ENCODE data around the gene PTX4. TPM values are rescaled to one million over a fixed set of nuclear protein-coding genes. Genes with fewer than 3 reads are reported as not detected.
"Not testable (repeated sequence)": the region's sequence is repeated elsewhere in the genome, so short reads cannot be mapped to it uniquely, and the experiment has no call there.

The PTX4 gene
- total and polyA plus RNA-seq, 2 experiments from 2014 or later, result not detected

DNA sequence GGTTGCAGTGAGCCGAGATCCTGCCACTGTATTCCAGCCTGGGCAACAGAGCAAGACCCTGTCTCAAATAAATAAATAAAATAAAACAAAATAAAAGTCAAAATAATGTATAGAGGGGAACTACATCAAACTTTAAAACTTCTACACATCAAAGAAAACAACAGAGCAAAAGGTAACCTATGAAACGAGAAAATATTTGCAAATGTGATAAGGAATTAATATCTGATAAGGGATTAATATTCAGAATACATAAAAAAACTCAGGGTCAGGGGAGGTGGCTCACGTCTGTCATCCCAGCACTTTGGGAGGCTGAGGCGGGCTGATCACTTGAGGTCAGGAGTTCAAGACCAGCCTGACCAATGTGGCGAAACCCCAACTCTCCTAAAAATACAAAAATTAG is 19.6 kb downstream of the PTX4 start:
- H2AFZ ChIP-seq; H3K36me3 ChIP-seq (ENCODE audit: insufficient read depth); H3K27ac ChIP-seq (ENCODE audit: low read depth); H3K27me3 ChIP-seq (ENCODE audit: insufficient read depth); H3F3A ChIP-seq (replicated peaks; ENCODE audit: low read depth); H3K9me3 Mint-ChIP-seq; ATAC-seq; H3K9me2 ChIP-seq (ENCODE audit: insufficient read depth); H3K27ac Mint-ChIP-seq; DNase-seq (ENCODE audit: low spot score); H3K4me3 Mint-ChIP-seq; H3K4me1 Mint-ChIP-seq; H3K4me3 ChIP-seq; H3K27me3 Mint-ChIP-seq (ENCODE audit: insufficient read depth, low read depth, poor library complexity); H3K4me2 ChIP-seq; H3K36me3 Mint-ChIP-seq (ENCODE audit: low read depth); H3K4me1 ChIP-seq (ENCODE audit: insufficient read depth): not testable (repeated sequence)
- Histone ChIP-seq H3K79me2 (replicated peaks; ENCODE audit: insufficient read depth) (peaks cover 73% of the 10 kb centered on the region), H4K20me1 (replicated peaks; ENCODE audit: insufficient read depth) (peaks cover 30% of the 10 kb centered on the region)

DNA sequence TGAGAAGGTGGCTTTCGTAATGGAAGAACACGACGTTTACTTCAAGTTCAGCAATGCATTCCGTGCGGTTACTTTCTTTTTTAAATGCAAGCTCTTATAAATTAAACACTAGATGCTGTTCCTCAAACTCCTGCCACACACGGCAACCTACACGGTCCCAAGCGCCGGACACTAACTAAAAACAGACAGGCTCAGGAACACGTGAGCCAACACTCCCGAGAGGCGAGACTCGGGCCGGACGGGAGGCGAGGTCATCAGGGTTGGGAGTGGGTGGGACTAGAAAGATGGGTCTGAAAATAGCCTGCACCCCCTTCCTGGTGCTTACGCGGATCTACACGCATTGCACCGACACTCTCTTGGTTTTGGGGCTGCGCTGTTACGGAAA is 20.3 kb downstream of the PTX4 start:
- no peaks in the 10 kb centered on the region for H3K36me3 ChIP-seq (ENCODE audit: insufficient read depth)
- H4K20me1 ChIP-seq (replicated peaks; ENCODE audit: insufficient read depth), result peaks cover 30% of the 10 kb centered on the region
- H3K9me2 ChIP-seq (ENCODE audit: insufficient read depth), result no peaks in the 10 kb centered on the region
- Mint-ChIP-seq H3K4me3 (no peak overlapping the region), H3K27me3 (ENCODE audit: insufficient read depth, low read depth, poor library complexity) (peaks cover 6% of the 10 kb centered on the region), H3K36me3 (ENCODE audit: low read depth) (no peaks in the 10 kb centered on the region; the same call in 2 of the 3 replicates), H3K27ac (no peak overlapping the region), H3K4me1 (peaks cover 6% of the 10 kb centered on the region; the same call in 2 of the 3 replicates), H3K9me3 (no peaks in the 10 kb centered on the region)
- no peak for ATAC-seq
- no peak overlapping the region for H3K4me2 ChIP-seq
- no peak overlapping the region for H2AFZ ChIP-seq
- no peaks in the 10 kb centered on the region for H3F3A ChIP-seq (replicated peaks; ENCODE audit: low read depth)
- no peaks in the 10 kb centered on the region; the same call in 1 of the 2 replicates for H3K4me1 ChIP-seq (ENCODE audit: insufficient read depth)
- peaks cover 66% of the 10 kb centered on the region for H3K79me2 ChIP-seq (replicated peaks; ENCODE audit: insufficient read depth)
- H3K4me3 ChIP-seq, result no peak overlapping the region
- H3K27me3 ChIP-seq (ENCODE audit: insufficient read depth), result no peaks in the 10 kb centered on the region
- H3K27ac ChIP-seq (ENCODE audit: low read depth), result no peak overlapping the region
- DNase-seq (ENCODE audit: low spot score), result no peak
- no peak for TF ChIP-seq EZH2 (IDR thresholded peaks at IDR 0.05; ENCODE audit: low read depth, unreplicated experiment)
- TF ChIP-seq STAT1 (IDR thresholded peaks at IDR 0.05; ENCODE audit: unreplicated experiment), result no peak
- no peak for TF ChIP-seq NANOG (IDR thresholded peaks at IDR 0.05; ENCODE audit: borderline replicate concordance)
- TF ChIP-seq POLR2AphosphoS5 (IDR thresholded peaks at IDR 0.05; ENCODE audit: low read depth), result no peak
- TF ChIP-seq ZNF114 (CRISPR knock-in tag; IDR thresholded peaks at IDR 0.05), result no peak
- TF ChIP-seq, protein P1, sequence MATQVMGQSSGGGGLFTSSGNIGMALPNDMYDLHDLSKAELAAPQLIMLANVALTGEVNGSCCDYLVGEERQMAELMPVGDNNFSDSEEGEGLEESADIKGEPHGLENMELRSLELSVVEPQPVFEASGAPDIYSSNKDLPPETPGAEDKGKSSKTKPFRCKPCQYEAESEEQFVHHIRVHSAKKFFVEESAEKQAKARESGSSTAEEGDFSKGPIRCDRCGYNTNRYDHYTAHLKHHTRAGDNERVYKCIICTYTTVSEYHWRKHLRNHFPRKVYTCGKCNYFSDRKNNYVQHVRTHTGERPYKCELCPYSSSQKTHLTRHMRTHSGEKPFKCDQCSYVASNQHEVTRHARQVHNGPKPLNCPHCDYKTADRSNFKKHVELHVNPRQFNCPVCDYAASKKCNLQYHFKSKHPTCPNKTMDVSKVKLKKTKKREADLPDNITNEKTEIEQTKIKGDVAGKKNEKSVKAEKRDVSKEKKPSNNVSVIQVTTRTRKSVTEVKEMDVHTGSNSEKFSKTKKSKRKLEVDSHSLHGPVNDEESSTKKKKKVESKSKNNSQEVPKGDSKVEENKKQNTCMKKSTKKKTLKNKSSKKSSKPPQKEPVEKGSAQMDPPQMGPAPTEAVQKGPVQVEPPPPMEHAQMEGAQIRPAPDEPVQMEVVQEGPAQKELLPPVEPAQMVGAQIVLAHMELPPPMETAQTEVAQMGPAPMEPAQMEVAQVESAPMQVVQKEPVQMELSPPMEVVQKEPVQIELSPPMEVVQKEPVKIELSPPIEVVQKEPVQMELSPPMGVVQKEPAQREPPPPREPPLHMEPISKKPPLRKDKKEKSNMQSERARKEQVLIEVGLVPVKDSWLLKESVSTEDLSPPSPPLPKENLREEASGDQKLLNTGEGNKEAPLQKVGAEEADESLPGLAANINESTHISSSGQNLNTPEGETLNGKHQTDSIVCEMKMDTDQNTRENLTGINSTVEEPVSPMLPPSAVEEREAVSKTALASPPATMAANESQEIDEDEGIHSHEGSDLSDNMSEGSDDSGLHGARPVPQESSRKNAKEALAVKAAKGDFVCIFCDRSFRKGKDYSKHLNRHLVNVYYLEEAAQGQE (IDR thresholded peaks at IDR 0.05; ENCODE audit: unreplicated experiment), result no peak
- no peak for TF ChIP-seq JUNB (IDR thresholded peaks at IDR 0.05; ENCODE audit: unreplicated experiment)
- TF ChIP-seq EZH2phosphoT487 (IDR thresholded peaks at IDR 0.05; ENCODE audit: unreplicated experiment), result no peak
- TF ChIP-seq, protein P2, sequence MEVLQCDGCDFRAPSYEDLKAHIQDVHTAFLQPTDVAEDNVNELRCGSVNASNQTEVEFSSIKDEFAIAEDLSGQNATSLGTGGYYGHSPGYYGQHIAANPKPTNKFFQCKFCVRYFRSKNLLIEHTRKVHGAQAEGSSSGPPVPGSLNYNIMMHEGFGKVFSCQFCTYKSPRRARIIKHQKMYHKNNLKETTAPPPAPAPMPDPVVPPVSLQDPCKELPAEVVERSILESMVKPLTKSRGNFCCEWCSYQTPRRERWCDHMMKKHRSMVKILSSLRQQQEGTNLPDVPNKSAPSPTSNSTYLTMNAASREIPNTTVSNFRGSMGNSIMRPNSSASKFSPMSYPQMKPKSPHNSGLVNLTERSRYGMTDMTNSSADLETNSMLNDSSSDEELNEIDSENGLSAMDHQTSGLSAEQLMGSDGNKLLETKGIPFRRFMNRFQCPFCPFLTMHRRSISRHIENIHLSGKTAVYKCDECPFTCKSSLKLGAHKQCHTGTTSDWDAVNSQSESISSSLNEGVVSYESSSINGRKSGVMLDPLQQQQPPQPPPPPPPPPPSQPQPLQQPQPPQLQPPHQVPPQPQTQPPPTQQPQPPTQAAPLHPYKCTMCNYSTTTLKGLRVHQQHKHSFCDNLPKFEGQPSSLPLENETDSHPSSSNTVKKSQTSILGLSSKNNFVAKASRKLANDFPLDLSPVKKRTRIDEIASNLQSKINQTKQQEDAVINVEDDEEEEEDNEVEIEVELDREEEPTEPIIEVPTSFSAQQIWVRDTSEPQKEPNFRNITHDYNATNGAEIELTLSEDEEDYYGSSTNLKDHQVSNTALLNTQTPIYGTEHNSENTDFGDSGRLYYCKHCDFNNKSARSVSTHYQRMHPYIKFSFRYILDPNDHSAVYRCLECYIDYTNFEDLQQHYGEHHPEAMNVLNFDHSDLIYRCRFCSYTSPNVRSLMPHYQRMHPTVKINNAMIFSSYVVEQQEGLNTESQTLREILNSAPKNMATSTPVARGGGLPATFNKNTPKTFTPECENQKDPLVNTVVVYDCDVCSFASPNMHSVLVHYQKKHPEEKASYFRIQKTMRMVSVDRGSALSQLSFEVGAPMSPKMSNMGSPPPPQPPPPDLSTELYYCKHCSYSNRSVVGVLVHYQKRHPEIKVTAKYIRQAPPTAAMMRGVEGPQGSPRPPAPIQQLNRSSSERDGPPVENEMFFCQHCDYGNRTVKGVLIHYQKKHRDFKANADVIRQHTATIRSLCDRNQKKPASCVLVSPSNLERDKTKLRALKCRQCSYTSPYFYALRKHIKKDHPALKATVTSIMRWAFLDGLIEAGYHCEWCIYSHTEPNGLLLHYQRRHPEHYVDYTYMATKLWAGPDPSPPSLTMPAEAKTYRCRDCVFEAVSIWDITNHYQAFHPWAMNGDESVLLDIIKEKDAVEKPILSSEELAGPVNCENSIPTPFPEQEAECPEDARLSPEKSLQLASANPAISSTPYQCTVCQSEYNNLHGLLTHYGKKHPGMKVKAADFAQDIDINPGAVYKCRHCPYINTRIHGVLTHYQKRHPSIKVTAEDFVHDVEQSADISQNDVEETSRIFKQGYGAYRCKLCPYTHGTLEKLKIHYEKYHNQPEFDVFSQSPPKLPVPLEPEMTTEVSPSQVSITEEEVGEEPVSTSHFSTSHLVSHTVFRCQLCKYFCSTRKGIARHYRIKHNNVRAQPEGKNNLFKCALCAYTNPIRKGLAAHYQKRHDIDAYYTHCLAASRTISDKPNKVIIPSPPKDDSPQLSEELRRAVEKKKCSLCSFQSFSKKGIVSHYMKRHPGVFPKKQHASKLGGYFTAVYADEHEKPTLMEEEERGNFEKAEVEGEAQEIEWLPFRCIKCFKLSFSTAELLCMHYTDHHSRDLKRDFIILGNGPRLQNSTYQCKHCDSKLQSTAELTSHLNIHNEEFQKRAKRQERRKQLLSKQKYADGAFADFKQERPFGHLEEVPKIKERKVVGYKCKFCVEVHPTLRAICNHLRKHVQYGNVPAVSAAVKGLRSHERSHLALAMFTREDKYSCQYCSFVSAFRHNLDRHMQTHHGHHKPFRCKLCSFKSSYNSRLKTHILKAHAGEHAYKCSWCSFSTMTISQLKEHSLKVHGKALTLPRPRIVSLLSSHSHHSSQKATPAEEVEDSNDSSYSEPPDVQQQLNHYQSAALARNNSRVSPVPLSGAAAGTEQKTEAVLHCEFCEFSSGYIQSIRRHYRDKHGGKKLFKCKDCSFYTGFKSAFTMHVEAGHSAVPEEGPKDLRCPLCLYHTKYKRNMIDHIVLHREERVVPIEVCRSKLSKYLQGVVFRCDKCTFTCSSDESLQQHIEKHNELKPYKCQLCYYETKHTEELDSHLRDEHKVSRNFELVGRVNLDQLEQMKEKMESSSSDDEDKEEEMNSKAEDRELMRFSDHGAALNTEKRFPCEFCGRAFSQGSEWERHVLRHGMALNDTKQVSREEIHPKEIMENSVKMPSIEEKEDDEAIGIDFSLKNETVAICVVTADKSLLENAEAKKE (CRISPR knock-in tag; IDR thresholded peaks at IDR 0.05), result no peak
- no peak for TF ChIP-seq CREB1 (CRISPR knock-in tag; IDR thresholded peaks at IDR 0.05; ENCODE audit: low read depth)
- TF ChIP-seq, protein P3, sequence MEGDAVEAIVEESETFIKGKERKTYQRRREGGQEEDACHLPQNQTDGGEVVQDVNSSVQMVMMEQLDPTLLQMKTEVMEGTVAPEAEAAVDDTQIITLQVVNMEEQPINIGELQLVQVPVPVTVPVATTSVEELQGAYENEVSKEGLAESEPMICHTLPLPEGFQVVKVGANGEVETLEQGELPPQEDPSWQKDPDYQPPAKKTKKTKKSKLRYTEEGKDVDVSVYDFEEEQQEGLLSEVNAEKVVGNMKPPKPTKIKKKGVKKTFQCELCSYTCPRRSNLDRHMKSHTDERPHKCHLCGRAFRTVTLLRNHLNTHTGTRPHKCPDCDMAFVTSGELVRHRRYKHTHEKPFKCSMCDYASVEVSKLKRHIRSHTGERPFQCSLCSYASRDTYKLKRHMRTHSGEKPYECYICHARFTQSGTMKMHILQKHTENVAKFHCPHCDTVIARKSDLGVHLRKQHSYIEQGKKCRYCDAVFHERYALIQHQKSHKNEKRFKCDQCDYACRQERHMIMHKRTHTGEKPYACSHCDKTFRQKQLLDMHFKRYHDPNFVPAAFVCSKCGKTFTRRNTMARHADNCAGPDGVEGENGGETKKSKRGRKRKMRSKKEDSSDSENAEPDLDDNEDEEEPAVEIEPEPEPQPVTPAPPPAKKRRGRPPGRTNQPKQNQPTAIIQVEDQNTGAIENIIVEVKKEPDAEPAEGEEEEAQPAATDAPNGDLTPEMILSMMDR (conservative IDR thresholded peaks at IDR 0.05; ENCODE audit: low read depth in 2 of 2), result no peak
- TF ChIP-seq ZNF331 (CRISPR knock-in tag; IDR thresholded peaks at IDR 0.05; ENCODE audit: low read depth), result no peak
